Panc1 (cell line): ENCODE measurements around the gene MRPL17.

Experiments used
- CTCF ChIP-seq: fragments of 450-650 bp; IDR thresholded peaks from 2 replicates; pipeline ENCODE4 v1.5.1; 2017; ENCODE audit warnings: mild to moderate bottlenecking
- POLR2AphosphoS5 ChIP-seq: IDR thresholded peaks from 2 replicates; pipeline ENCODE4 v1.6.1; 2012; ENCODE audit warnings: mild to moderate bottlenecking, low read depth, low read length, moderate library complexity
- REST ChIP-seq, 2 experiments: IDR thresholded peaks; 2 replicates each; pipeline ENCODE4 v1.6.1; 2011 to 2012; ENCODE audit warnings: low read depth in 2 of 2, control low read depth in 1 of 2, low read length in 1 of 2, mild to moderate bottlenecking in 1 of 2, moderate library complexity in 1 of 2; ENCODE audit not compliant: insufficient read depth in 1 of 2
- SIN3A ChIP-seq: IDR thresholded peaks from 2 replicates; pipeline ENCODE4 v1.6.1; 2012; ENCODE audit warnings: low read depth, mild to moderate bottlenecking, low read length, moderate library complexity, borderline replicate concordance; ENCODE audit not compliant: insufficient read depth
- TCF7L2 ChIP-seq: IDR thresholded peaks from 2 replicates; pipeline ENCODE4 v1.6.1; 2011; ENCODE audit warnings: mild to moderate bottlenecking, low read depth, low read length, inconsistent platforms

- TF ChIP-seq CTCF: no peak
- TF ChIP-seq REST (IDR thresholded peaks at IDR 0.05; ENCODE audit: insufficient read depth in 1 of 2, low read depth in 2 of 2, low read length in 1 of 2): no peak
- TF ChIP-seq POLR2AphosphoS5: no peak
- TF ChIP-seq SIN3A: no peak
- no peak for TF ChIP-seq TCF7L2
Measured at GRCh38 chr11:6694229-6694535, 11.0 kb upstream of the MRPL17 start.
